ENCODE measurements around the gene CHST6.

The CHST6 gene

DNA sequence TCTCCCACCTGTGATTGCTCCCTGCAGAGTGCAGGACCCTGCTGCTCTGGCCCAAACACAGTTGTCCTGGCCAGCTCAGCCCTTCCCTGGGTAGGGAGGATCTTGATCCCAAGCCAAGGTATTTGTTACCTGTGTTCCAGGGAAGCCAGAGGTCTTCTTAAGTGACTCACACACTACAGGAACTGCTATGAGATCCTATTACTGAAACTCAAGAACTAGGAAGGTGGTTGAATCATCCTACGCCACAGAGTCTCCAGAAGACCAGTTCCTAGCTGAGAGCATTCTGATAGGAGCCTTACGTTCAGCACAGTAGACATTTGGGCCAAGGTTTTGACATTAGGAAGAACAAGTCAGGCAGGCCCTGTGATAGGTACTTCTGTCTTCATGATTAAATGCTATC, 12.0 kb downstream of the CHST6 start:
- Histone ChIP-seq H3K4me1 (ENCODE audit: control insufficient read depth, insufficient read depth, low read depth, low read length) (peaks cover 5% of the 10 kb centered on the region), H3K36me3 (ENCODE audit: control insufficient read depth in 1 of 2, insufficient read depth in 2 of 2, low read depth in 1 of 2, low read length in 2 of 2) (no peaks in the 10 kb centered on the region), H3K79me1 (replicated peaks; ENCODE audit: low read length, poor library complexity, severe bottlenecking) (no peaks in the 10 kb centered on the region), H2BK120ac (ENCODE audit: low read depth, low read length) (no peak overlapping the region), H3K27ac (ENCODE audit: low read length, poor library complexity, severe bottlenecking) (no peak overlapping the region), H4K8ac (ENCODE audit: low read length) (no peak overlapping the region), H2BK12ac (ENCODE audit: low read length in 2 of 2) (no peak overlapping the region), H2AFZ (ENCODE audit: low read depth, low read length) (no peak overlapping the region), H2BK15ac (ENCODE audit: low read depth, poor library complexity, severe bottlenecking) (no peak overlapping the region), H3K4me2 (ENCODE audit: low read length, poor library complexity, severe bottlenecking) (no peak overlapping the region), H2BK5ac (ENCODE audit: low read depth, low read length, poor library complexity, severe bottlenecking) (no peak overlapping the region), H3K4me3 (ENCODE audit: insufficient read depth in 1 of 2, low read depth in 1 of 2, low read length in 2 of 2) (no peak overlapping the region), H3K23ac (ENCODE audit: low read length in 2 of 2) (no peak overlapping the region), H3K27me3 (ENCODE audit: control insufficient read depth in 1 of 2, insufficient read depth in 1 of 2, low read length in 2 of 2) (peaks cover 9 to 24% of the 10 kb centered on the region in 2 experiments), H3K9ac (ENCODE audit: low read length) (no peak overlapping the region), H2AK5ac (ENCODE audit: low read length, severe bottlenecking) (no peak overlapping the region), H3K4ac (ENCODE audit: low read depth in 1 of 2, low read length in 2 of 2) (no peak overlapping the region), H3K14ac (ENCODE audit: low read length in 2 of 2) (no peak overlapping the region), H3K9me3 (ENCODE audit: control insufficient read depth, low read length) (no peaks in the 10 kb centered on the region), H3K18ac (ENCODE audit: low read depth in 1 of 2, low read length in 2 of 2) (no peak overlapping the region), H4K91ac (ENCODE audit: low read length) (no peak overlapping the region)
- 85% methylated on average over 2 of the region's 2 CpGs for WGBS
- no peak for DNase-seq

DNA sequence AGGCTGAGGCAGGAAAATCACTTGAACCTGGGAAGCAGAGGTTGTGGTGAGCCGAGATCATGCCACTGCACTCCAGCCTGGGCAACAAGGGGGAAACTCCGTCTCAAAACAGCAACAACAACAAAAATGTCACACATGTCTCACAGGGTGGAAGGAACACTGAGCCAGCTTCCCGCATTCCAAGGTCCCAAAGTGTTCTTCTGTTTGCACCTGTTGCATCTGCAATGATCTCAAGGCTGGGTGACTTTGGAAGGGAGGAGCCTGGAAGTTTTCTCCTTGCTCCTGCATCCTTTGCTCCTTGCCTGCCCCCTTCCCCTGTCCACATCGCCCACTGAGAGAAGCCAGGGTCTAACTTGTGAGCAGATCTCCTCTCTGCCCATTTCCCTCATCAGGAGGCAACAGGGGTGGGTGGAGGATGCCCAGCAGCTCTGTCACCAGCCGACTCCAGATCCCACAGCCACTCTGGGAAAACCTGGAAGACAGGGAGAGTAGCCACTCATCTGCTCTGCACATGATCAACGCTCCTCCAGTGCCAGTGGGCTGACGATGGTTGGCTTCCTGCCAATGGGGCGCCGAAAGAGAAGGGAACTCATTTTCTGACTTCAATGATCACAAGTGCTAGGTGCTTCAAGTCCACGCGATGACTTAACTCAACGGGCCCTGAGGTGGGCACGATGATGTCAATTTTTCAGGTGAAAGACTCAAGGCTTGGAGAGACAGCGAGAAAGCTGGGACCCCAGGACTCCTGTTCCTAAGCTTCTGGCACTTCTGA, 12.6 kb downstream of the CHST6 start:
- Histone ChIP-seq H3K23ac (ENCODE audit: low read length in 2 of 2) (no peak overlapping the region), H3K18ac (ENCODE audit: low read depth in 1 of 2, low read length in 2 of 2) (no peak overlapping the region), H3K14ac (ENCODE audit: low read length in 2 of 2) (no peak overlapping the region)

DNA sequence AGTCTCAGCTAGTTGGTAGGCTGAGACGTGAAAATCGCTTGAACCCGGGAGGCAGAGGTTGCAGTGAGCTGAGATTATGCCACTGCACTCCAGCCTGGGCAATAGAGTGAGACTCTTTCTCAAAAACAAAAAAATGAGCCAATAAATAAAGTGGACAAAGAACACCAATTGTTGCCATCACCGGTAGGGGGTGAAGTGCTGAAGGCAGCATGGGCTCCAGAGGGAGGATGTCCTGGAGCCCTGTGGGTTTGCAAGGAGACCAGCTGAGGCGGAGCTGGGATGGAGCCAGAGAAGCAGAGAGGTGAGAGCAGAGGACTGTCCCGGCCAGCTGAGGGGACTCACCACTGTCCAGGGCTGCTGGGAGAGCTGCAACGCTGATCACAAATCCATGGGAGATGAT, 13.8 kb downstream of the CHST6 start:
- H2BK120ac ChIP-seq (ENCODE audit: low read depth, low read length), result no peak overlapping the region
- H4K91ac ChIP-seq (ENCODE audit: low read length), result no peak overlapping the region
- H3K4me3 ChIP-seq (ENCODE audit: insufficient read depth in 1 of 2, low read depth in 1 of 2, low read length in 2 of 2), result no peak overlapping the region
- no peak overlapping the region for H3K23ac ChIP-seq (ENCODE audit: low read length in 2 of 2)
- no peak overlapping the region for H2AFZ ChIP-seq (ENCODE audit: low read depth, low read length)
- no peak overlapping the region for H2AK5ac ChIP-seq (ENCODE audit: low read length, severe bottlenecking)
- no peak overlapping the region for H3K9ac ChIP-seq (ENCODE audit: low read length)
- DNase-seq, result no peak
- WGBS, result 91% methylated on average over 7 of the region's 7 CpGs
- H3K9me3 ChIP-seq (ENCODE audit: control insufficient read depth, low read length), result no peaks in the 10 kb centered on the region
- no peaks in the 10 kb centered on the region for H3K79me1 ChIP-seq (replicated peaks; ENCODE audit: low read length, poor library complexity, severe bottlenecking)
- H3K27ac ChIP-seq (ENCODE audit: low read length, poor library complexity, severe bottlenecking), result no peak overlapping the region
- H3K36me3 ChIP-seq (ENCODE audit: control insufficient read depth in 1 of 2, insufficient read depth in 2 of 2, low read depth in 1 of 2, low read length in 2 of 2), result no peaks in the 10 kb centered on the region
- no peak overlapping the region for H3K4me2 ChIP-seq (ENCODE audit: low read length, poor library complexity, severe bottlenecking)
- H2BK12ac ChIP-seq (ENCODE audit: low read length in 2 of 2), result no peak overlapping the region
- no peak overlapping the region for H3K4ac ChIP-seq (ENCODE audit: low read depth in 1 of 2, low read length in 2 of 2)
- peaks cover 9 to 28% of the 10 kb centered on the region in 2 experiments for H3K27me3 ChIP-seq (ENCODE audit: control insufficient read depth in 1 of 2, insufficient read depth in 1 of 2, low read length in 2 of 2)
- no peak overlapping the region for H3K14ac ChIP-seq (ENCODE audit: low read length in 2 of 2)
- H2BK5ac ChIP-seq (ENCODE audit: low read depth, low read length, poor library complexity, severe bottlenecking), result no peak overlapping the region
- H3K4me1 ChIP-seq (ENCODE audit: control insufficient read depth, insufficient read depth, low read depth, low read length), result peaks cover 5% of the 10 kb centered on the region
- H3K18ac ChIP-seq (ENCODE audit: low read depth in 1 of 2, low read length in 2 of 2), result no peak overlapping the region
- no peak overlapping the region for H2BK15ac ChIP-seq (ENCODE audit: low read depth, poor library complexity, severe bottlenecking)
- H4K8ac ChIP-seq (ENCODE audit: low read length), result no peak overlapping the region

More for the DNA sequence above, 12.6 kb downstream of the CHST6 start:
- no peak overlapping the region for H2AK5ac ChIP-seq (ENCODE audit: low read length, severe bottlenecking)
- H3K9me3 ChIP-seq (ENCODE audit: control insufficient read depth, low read length), result no peaks in the 10 kb centered on the region
- H4K8ac ChIP-seq (ENCODE audit: low read length), result no peak overlapping the region
- no peaks in the 10 kb centered on the region for H3K36me3 ChIP-seq (ENCODE audit: control insufficient read depth in 1 of 2, insufficient read depth in 2 of 2, low read depth in 1 of 2, low read length in 2 of 2)
- H3K4me1 ChIP-seq (ENCODE audit: control insufficient read depth, insufficient read depth, low read depth, low read length), result peaks cover 5% of the 10 kb centered on the region
- H3K27ac ChIP-seq (ENCODE audit: low read length, poor library complexity, severe bottlenecking), result no peak overlapping the region
- H3K4me3 ChIP-seq (ENCODE audit: insufficient read depth in 1 of 2, low read depth in 1 of 2, low read length in 2 of 2), result no peak overlapping the region
- DNase-seq, result no peak
- no peaks in the 10 kb centered on the region for H3K79me1 ChIP-seq (replicated peaks; ENCODE audit: low read length, poor library complexity, severe bottlenecking)
- H3K27me3 ChIP-seq (ENCODE audit: control insufficient read depth in 1 of 2, insufficient read depth in 1 of 2, low read length in 2 of 2), result peaks cover 9 to 24% of the 10 kb centered on the region in 2 experiments
- no peak overlapping the region for H2BK12ac ChIP-seq (ENCODE audit: low read length in 2 of 2)
- no peak overlapping the region for H3K9ac ChIP-seq (ENCODE audit: low read length)
- no peak overlapping the region for H2BK120ac ChIP-seq (ENCODE audit: low read depth, low read length)
- no peak overlapping the region for H3K4me2 ChIP-seq (ENCODE audit: low read length, poor library complexity, severe bottlenecking)
- no peak overlapping the region for H2AFZ ChIP-seq (ENCODE audit: low read depth, low read length)
- H4K91ac ChIP-seq (ENCODE audit: low read length), result no peak overlapping the region
- no peak overlapping the region for H3K4ac ChIP-seq (ENCODE audit: low read depth in 1 of 2, low read length in 2 of 2)
- 90% methylated on average over 14 of the region's 14 CpGs for WGBS
- no peak overlapping the region for H2BK15ac ChIP-seq (ENCODE audit: low read depth, poor library complexity, severe bottlenecking)
- no peak overlapping the region for H2BK5ac ChIP-seq (ENCODE audit: low read depth, low read length, poor library complexity, severe bottlenecking)

DNA sequence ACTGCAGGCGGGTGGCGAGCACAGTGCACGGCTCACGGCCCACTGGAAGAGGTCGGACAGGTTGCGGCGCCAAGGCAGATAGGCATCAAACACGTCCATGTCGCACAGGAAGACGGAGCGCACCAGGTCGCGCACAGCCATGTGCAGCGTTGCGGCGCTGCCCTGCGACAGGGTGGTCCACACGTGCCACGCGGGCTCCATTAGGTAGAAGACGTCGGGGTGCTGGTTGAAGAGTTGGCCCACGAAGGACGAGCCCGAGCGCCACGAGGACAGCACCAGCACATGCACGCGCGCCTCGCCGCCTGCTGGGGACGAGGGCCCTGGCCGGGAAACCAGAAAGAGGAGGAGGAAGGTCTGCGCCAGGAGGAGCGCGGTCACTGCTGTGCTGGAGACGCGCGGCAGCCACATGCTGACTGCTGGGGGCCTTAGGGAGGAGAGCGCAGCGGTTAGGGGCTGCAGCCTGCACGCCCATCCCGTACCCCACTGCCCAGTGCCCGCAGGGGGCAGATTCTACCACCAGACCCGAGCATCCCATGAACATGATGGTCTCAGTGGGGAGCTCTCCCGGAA, 15.7 kb downstream of the CHST6 start:
- no peak overlapping the region for H3K23ac ChIP-seq (ENCODE audit: low read length in 2 of 2)
- H3K4ac ChIP-seq (ENCODE audit: low read depth in 1 of 2, low read length in 2 of 2), result no peak overlapping the region
- H3K4me1 ChIP-seq (ENCODE audit: control insufficient read depth, insufficient read depth, low read depth, low read length), result peaks cover 2% of the 10 kb centered on the region
- peaks cover 0 to 25% of the 10 kb centered on the region in 2 experiments for H3K27me3 ChIP-seq (ENCODE audit: control insufficient read depth in 1 of 2, insufficient read depth in 1 of 2, low read length in 2 of 2)
- no peak overlapping the region for H4K91ac ChIP-seq (ENCODE audit: low read length)
- WGBS, result 97% methylated on average over 47 of the region's 47 CpGs
- no peak for DNase-seq
- H3K79me1 ChIP-seq (replicated peaks; ENCODE audit: low read length, poor library complexity, severe bottlenecking), result no peaks in the 10 kb centered on the region
- no peak overlapping the region for H4K8ac ChIP-seq (ENCODE audit: low read length)
- no peak overlapping the region for H2BK12ac ChIP-seq (ENCODE audit: low read length in 2 of 2)
- H3K18ac ChIP-seq (ENCODE audit: low read depth in 1 of 2, low read length in 2 of 2), result no peak overlapping the region
- H2BK15ac ChIP-seq (ENCODE audit: low read depth, poor library complexity, severe bottlenecking), result no peak overlapping the region
- no peak overlapping the region for H3K27ac ChIP-seq (ENCODE audit: low read length, poor library complexity, severe bottlenecking)
- no peak overlapping the region for H2AFZ ChIP-seq (ENCODE audit: low read depth, low read length)
- H3K14ac ChIP-seq (ENCODE audit: low read length in 2 of 2), result no peak overlapping the region
- no peak overlapping the region for H3K4me2 ChIP-seq (ENCODE audit: low read length, poor library complexity, severe bottlenecking)
- no peak overlapping the region for H2BK5ac ChIP-seq (ENCODE audit: low read depth, low read length, poor library complexity, severe bottlenecking)
- H2AK5ac ChIP-seq (ENCODE audit: low read length, severe bottlenecking), result no peak overlapping the region
- peak overlapping the region in 1 of 2 experiments; percentile 8 for H3K4me3 ChIP-seq (ENCODE audit: insufficient read depth in 1 of 2, low read depth in 1 of 2, low read length in 2 of 2)
- H3K9ac ChIP-seq (ENCODE audit: low read length), result no peak overlapping the region
- no peaks in the 10 kb centered on the region for H3K36me3 ChIP-seq (ENCODE audit: control insufficient read depth in 1 of 2, insufficient read depth in 2 of 2, low read depth in 1 of 2, low read length in 2 of 2)
- no peaks in the 10 kb centered on the region for H3K9me3 ChIP-seq (ENCODE audit: control insufficient read depth, low read length)
- H2BK120ac ChIP-seq (ENCODE audit: low read depth, low read length), result no peak overlapping the region

Measured in mesenchymal stem cell (in vitro differentiated cells and primary cell).